HepG2 (cell line): ENCODE measurements around the gene TTLL1. TPM values are rescaled to one million over a fixed set of nuclear protein-coding genes. Genes with fewer than 3 reads are reported as not detected.
A peak's percentile ranks its signal among the peaks of the same experiment; 100 is the strongest.

Source experiments
- BRCA1 ChIP-seq: sonication (generic); formaldehyde crosslinking; IDR thresholded peaks from 2 replicates; pipeline ENCODE4 v1.4.0; 2020; ENCODE audit warnings: missing genetic modification reagents
- CENPT ChIP-seq: sonication (generic); formaldehyde crosslinking; IDR thresholded peaks from 2 replicates; pipeline ENCODE4 v1.8.0; 2022; ENCODE audit warnings: low read depth, mild to moderate bottlenecking, moderate library complexity, missing genetic modification reagents
- ELF3 ChIP-seq: IDR thresholded peaks from 2 replicates; pipeline ENCODE4 v1.6.1; 2016; ENCODE audit warnings: missing genetic modification reagents, missing compliant biosample characterization
- ERF ChIP-seq: IDR thresholded peaks from 2 replicates; pipeline ENCODE4 v1.6.1; 2018; ENCODE audit warnings: missing biosample characterization, missing genetic modification reagents
- GABPB1 ChIP-seq: IDR thresholded peaks from 2 replicates; pipeline ENCODE4 v1.6.1; 2016; ENCODE audit warnings: mild to moderate bottlenecking, missing genetic modification reagents, moderate library complexity, missing compliant biosample characterization
- HNF4A ChIP-seq: sonication (generic); formaldehyde crosslinking; IDR thresholded peaks from 2 replicates; pipeline ENCODE4 v1.4.0; 2020; ENCODE audit warnings: missing genetic modification reagents
- HNRNPK ChIP-seq: fragments of 200-400 bp; formaldehyde crosslinking; IDR thresholded peaks from 2 replicates; pipeline ENCODE4 v1.6.1; 2018; ENCODE audit warnings: low read length, low read depth, moderate library complexity, mild to moderate bottlenecking; ENCODE audit not compliant: poor library complexity, severe bottlenecking
- IRF2 ChIP-seq: IDR thresholded peaks from 2 replicates; pipeline ENCODE4 v1.6.1; 2018; ENCODE audit warnings: missing genetic modification reagents, missing compliant biosample characterization
- KLF11 ChIP-seq: IDR thresholded peaks from 2 replicates; pipeline ENCODE4 v1.6.1; 2016; ENCODE audit warnings: missing compliant biosample characterization
- KLF12 ChIP-seq: sonication (generic); formaldehyde crosslinking; IDR thresholded peaks from 2 replicates; pipeline ENCODE4 v1.4.0; 2020; ENCODE audit warnings: missing genetic modification reagents, borderline replicate concordance
- MED13 ChIP-seq: sonication (generic); formaldehyde crosslinking; IDR thresholded peaks from 2 replicates; pipeline ENCODE4 v1.5.0; 2020; ENCODE audit warnings: missing genetic modification reagents
- PAX8 ChIP-seq: sonication (generic); formaldehyde crosslinking; IDR thresholded peaks from 2 replicates; pipeline ENCODE4 v1.8.0; 2022; ENCODE audit warnings: mild to moderate bottlenecking, missing genetic modification reagents, borderline replicate concordance
- POGZ ChIP-seq: sonication (generic); formaldehyde crosslinking; IDR thresholded peaks from 2 replicates; pipeline ENCODE4 v1.4.0; 2020; ENCODE audit warnings: mild to moderate bottlenecking, missing genetic modification reagents
- RARA ChIP-seq: IDR thresholded peaks from 2 replicates; pipeline ENCODE4 v1.6.1; 2016; ENCODE audit warnings: missing genetic modification reagents, missing compliant biosample characterization
- RNF2 ChIP-seq: fragments of 450-650 bp; conservative IDR thresholded peaks from 2 replicates; pipeline ENCODE4 v1.6.1; 2016; ENCODE audit warnings: low read depth
- SIX4 ChIP-seq: sonication (generic); formaldehyde crosslinking; IDR thresholded peaks from 2 replicates; pipeline ENCODE4 v1.4.0; 2020; ENCODE audit warnings: missing genetic modification reagents
- TCF7L2 ChIP-seq: IDR thresholded peaks from 2 replicates; pipeline ENCODE4 v1.6.1; 2011; ENCODE audit warnings: mild to moderate bottlenecking, low read depth, low read length, moderate library complexity
- ZNF10 ChIP-seq: sonication (generic); formaldehyde crosslinking; IDR thresholded peaks from 2 replicates; pipeline ENCODE4 v1.4.0; 2020; ENCODE audit warnings: mild to moderate bottlenecking, low read depth, missing genetic modification reagents, borderline replicate concordance
- ZNF232 ChIP-seq: sonication (generic); formaldehyde crosslinking; IDR thresholded peaks from 2 replicates; pipeline ENCODE4 v1.4.0; 2020; ENCODE audit warnings: missing genetic modification reagents, borderline replicate concordance
- ZNF296 ChIP-seq: sonication (generic); formaldehyde crosslinking; conservative IDR thresholded peaks from 2 replicates; pipeline ENCODE4 v1.5.0; 2020; ENCODE audit warnings: mild to moderate bottlenecking, missing genetic modification reagents
- ZNF510 ChIP-seq: sonication (generic); formaldehyde crosslinking; IDR thresholded peaks from 2 replicates; pipeline ENCODE4 v1.4.0; 2020; ENCODE audit warnings: low read depth, mild to moderate bottlenecking, missing genetic modification reagents
- ZNF552 ChIP-seq: sonication (generic); formaldehyde crosslinking; IDR thresholded peaks from 2 replicates; pipeline ENCODE4 v1.9.0; 2022; ENCODE audit warnings: missing genetic modification reagents, mild to moderate bottlenecking, borderline replicate concordance
- ZNF598 ChIP-seq: sonication (generic); formaldehyde crosslinking; IDR thresholded peaks from 2 replicates; pipeline ENCODE4 v1.5.1; 2020; ENCODE audit warnings: mild to moderate bottlenecking, missing genetic modification reagents, borderline replicate concordance
- ZSCAN25 ChIP-seq: sonication (generic); formaldehyde crosslinking; IDR thresholded peaks from 2 replicates; pipeline ENCODE4 v1.8.0; 2022; ENCODE audit warnings: mild to moderate bottlenecking, missing genetic modification reagents
- polyA plus RNA-seq, 8 experiments: library from polyadenylated mRNA; depleted of rRNA in 3 of 8; stranded (reverse) in 7 of 8; unstranded in 1 of 8; fragments of >200 nt; fragmentation: Illumina TruSeq in 4 of 8; extraction: Trizol in 4 of 8; gene quantifications; 2 replicates each; pipeline versions ENCODE4 v1.2.1 to v1.2.3, GENCODE V29; 2011 to 2016; ENCODE audit warnings: low read depth in 4 of 8, missing spikeins in 1 of 8, mixed read lengths in 1 of 8; ENCODE audit not compliant: insufficient read depth in 1 of 8
- total RNA-seq, 5 experiments: library from RNA; depleted of rRNA; stranded (reverse); fragments of >200 nt; fragmentation: Illumina TruSeq; extraction: Trizol; gene quantifications; 2 replicates each; pipeline ENCODE4 v1.2.3, GENCODE V29; 2016; ENCODE audit warnings: low read depth in 1 of 5
- TF ChIP-seq, protein P1 (sequence below): sonication (generic); formaldehyde crosslinking; IDR thresholded peaks from 2 replicates; pipeline ENCODE4 v1.5.0; 2020; ENCODE audit warnings: mild to moderate bottlenecking, missing genetic modification reagents
- TF ChIP-seq, protein P2 (sequence below): sonication (generic); formaldehyde crosslinking; conservative IDR thresholded peaks from 2 replicates; pipeline ENCODE4 v1.5.0; 2020; ENCODE audit warnings: missing genetic modification reagents
- TF ChIP-seq, protein P3 (sequence below): sonication (generic); formaldehyde crosslinking; IDR thresholded peaks from 2 replicates; pipeline ENCODE4 v1.4.0; 2020; ENCODE audit warnings: missing genetic modification reagents

The TTLL1 gene
- total and polyA plus RNA-seq, 2 of the 13 experiments (the other 11 are each of a cell fraction or from before 2014, with no cell fraction given), result 1.6 to 5.3 TPM

DNA sequence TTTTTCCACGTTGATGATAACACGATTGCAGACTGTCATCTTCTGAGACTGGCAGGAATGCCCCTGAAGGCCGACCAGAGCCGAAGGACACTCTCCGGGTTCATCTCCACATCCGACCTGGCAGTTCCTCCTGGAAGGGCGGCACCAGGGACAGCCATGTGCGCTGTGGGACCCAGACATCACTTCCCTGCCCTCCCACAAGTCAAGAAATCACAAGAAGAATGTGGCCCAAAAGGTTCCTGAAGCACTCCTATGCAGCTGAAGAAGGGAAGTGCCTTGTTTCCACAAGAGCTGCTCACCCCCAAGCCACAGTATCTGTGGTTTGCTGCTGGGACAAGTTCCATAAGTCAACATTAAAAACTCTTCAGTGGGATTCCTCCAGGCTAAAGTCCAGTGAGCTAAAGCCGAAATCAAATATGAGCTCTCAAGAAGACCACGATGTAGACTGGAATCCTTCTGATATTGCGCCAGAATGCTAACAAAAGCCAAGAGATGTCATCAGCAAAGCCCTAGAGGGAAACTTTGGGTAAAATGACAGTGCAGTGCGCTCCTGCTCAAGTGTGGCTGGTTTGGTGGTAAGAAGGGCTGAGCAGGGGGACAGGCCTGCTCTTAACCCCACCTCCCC, 95.4 kb downstream of the TTLL1 start (continued):
- TF ChIP-seq, protein P1, sequence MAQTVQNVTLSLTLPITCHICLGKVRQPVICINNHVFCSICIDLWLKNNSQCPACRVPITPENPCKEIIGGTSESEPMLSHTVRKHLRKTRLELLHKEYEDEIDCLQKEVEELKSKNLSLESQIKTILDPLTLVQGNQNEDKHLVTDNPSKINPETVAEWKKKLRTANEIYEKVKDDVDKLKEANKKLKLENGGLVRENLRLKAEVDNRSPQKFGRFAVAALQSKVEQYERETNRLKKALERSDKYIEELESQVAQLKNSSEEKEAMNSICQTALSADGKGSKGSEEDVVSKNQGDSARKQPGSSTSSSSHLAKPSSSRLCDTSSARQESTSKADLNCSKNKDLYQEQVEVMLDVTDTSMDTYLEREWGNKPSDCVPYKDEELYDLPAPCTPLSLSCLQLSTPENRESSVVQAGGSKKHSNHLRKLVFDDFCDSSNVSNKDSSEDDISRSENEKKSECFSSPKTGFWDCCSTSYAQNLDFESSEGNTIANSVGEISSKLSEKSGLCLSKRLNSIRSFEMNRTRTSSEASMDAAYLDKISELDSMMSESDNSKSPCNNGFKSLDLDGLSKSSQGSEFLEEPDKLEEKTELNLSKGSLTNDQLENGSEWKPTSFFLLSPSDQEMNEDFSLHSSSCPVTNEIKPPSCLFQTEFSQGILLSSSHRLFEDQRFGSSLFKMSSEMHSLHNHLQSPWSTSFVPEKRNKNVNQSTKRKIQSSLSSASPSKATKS (CRISPR knock-in tag), result no peak
- TF ChIP-seq, protein P2, sequence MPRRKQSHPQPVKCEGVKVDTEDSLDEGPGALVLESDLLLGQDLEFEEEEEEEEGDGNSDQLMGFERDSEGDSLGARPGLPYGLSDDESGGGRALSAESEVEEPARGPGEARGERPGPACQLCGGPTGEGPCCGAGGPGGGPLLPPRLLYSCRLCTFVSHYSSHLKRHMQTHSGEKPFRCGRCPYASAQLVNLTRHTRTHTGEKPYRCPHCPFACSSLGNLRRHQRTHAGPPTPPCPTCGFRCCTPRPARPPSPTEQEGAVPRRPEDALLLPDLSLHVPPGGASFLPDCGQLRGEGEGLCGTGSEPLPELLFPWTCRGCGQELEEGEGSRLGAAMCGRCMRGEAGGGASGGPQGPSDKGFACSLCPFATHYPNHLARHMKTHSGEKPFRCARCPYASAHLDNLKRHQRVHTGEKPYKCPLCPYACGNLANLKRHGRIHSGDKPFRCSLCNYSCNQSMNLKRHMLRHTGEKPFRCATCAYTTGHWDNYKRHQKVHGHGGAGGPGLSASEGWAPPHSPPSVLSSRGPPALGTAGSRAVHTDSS (CRISPR knock-in tag), result no peak
- TF ChIP-seq CENPT (CRISPR knock-in tag) (no peak), GABPB1 (CRISPR knock-in tag) (peak; percentile 9; the same call in 1 of the 2 replicates), POGZ (CRISPR knock-in tag) (0 out of 2 replicates have a peak, but pooled peaks have one; percentile 24), RARA (CRISPR knock-in tag) (peak; percentile 73), ZNF232 (CRISPR knock-in tag) (0 out of 2 replicates have a peak, but pooled peaks have one; percentile 71), ZNF598 (CRISPR knock-in tag) (peak; percentile 69; the same call in 1 of the 2 replicates), KLF11 (CRISPR knock-in tag) (no peak), ZNF296 (CRISPR knock-in tag) (no peak), IRF2 (CRISPR knock-in tag) (peak; percentile 63), ERF (no peak), PAX8 (CRISPR knock-in tag) (no peak), SIX4 (no peak; the same call in 1 of the 2 replicates), HNF4A (CRISPR knock-in tag) (peak; percentile 96), ZSCAN25 (CRISPR knock-in tag) (peak; percentile 55; the same call in 1 of the 2 replicates), BRCA1 (CRISPR knock-in tag) (no peak), ELF3 (CRISPR knock-in tag) (peak; percentile 59), HNRNPK (no peak), RNF2 (no peak), KLF12 (no peak), MED13 (CRISPR knock-in tag) (peak; percentile 76; the same call in 1 of the 2 replicates), TCF7L2 (no peak), ZNF10 (CRISPR knock-in tag) (no peak), ZNF552 (no peak), ZNF510 (CRISPR knock-in tag) (no peak)
- TF ChIP-seq, protein P3, sequence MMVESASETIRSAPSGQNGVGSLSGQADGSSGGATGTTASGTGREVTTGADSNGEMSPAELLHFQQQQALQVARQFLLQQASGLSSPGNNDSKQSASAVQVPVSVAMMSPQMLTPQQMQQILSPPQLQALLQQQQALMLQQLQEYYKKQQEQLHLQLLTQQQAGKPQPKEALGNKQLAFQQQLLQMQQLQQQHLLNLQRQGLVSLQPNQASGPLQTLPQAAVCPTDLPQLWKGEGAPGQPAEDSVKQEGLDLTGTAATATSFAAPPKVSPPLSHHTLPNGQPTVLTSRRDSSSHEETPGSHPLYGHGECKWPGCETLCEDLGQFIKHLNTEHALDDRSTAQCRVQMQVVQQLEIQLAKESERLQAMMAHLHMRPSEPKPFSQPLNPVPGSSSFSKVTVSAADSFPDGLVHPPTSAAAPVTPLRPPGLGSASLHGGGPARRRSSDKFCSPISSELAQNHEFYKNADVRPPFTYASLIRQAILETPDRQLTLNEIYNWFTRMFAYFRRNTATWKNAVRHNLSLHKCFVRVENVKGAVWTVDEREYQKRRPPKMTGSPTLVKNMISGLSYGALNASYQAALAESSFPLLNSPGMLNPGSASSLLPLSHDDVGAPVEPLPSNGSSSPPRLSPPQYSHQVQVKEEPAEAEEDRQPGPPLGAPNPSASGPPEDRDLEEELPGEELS (CRISPR knock-in tag), result peak; percentile 84
